ENCODE results near the gene RNF157.

GRCh38 chr17:76182016-76182764 lies 58.1 kb downstream of the RNF157 start:
- TF ChIP-seq HOXB6 (CRISPR knock-in tag; IDR thresholded peaks at IDR 0.05; ENCODE audit: borderline replicate concordance) (no peak), ZKSCAN3 (CRISPR knock-in tag; IDR thresholded peaks at IDR 0.05) (no peak), BMI1 (IDR thresholded peaks at IDR 0.05; ENCODE audit: low read length) (no peak), CEBPB (tag; IDR thresholded peaks at IDR 0.05) (peak; percentile 31; the same call in 1 of the 2 replicates)
- TF ChIP-seq, protein P1, sequence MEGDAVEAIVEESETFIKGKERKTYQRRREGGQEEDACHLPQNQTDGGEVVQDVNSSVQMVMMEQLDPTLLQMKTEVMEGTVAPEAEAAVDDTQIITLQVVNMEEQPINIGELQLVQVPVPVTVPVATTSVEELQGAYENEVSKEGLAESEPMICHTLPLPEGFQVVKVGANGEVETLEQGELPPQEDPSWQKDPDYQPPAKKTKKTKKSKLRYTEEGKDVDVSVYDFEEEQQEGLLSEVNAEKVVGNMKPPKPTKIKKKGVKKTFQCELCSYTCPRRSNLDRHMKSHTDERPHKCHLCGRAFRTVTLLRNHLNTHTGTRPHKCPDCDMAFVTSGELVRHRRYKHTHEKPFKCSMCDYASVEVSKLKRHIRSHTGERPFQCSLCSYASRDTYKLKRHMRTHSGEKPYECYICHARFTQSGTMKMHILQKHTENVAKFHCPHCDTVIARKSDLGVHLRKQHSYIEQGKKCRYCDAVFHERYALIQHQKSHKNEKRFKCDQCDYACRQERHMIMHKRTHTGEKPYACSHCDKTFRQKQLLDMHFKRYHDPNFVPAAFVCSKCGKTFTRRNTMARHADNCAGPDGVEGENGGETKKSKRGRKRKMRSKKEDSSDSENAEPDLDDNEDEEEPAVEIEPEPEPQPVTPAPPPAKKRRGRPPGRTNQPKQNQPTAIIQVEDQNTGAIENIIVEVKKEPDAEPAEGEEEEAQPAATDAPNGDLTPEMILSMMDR (IDR thresholded peaks at IDR 0.05 in 2 of 3, conservative IDR thresholded peaks at IDR 0.05 in 1 of 3; ENCODE audit: insufficient read depth in 2 of 3, low read depth in 1 of 3, low read length in 3 of 3): peak; percentile 80 to 93 (median 86)
- TF ChIP-seq, protein P2, sequence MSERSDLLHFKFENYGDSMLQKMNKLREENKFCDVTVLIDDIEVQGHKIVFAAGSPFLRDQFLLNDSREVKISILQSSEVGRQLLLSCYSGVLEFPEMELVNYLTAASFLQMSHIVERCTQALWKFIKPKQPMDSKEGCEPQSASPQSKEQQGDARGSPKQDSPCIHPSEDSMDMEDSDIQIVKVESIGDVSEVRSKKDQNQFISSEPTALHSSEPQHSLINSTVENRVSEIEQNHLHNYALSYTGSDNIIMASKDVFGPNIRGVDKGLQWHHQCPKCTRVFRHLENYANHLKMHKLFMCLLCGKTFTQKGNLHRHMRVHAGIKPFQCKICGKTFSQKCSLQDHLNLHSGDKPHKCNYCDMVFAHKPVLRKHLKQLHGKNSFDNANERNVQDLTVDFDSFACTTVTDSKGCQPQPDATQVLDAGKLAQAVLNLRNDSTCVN (CRISPR knock-in tag; IDR thresholded peaks at IDR 0.05): no peak
